HAP-1 (cell line): ENCODE results near the gene ENPP4.
"Not testable (repeated sequence)": the region's sequence is repeated elsewhere in the genome, so short reads cannot be mapped to it uniquely, and the experiment has no call there.

Source experiments
- DNase-seq, 2 experiments: peaks; one replicate each; pipeline ENCODE4 v3.0.0-alpha.2; 2016 to 2020; ENCODE audit warnings: low spot score in 2 of 2
- H3K27me3 ChIP-seq: fragments of 250-450 bp; sonication (Bioruptor Pico); 2 replicates; pipeline ENCODE4 v1.5.1; 2020; ENCODE audit warnings: low read depth, mild to moderate bottlenecking, moderate library complexity
- H3K36me3 ChIP-seq: fragments of 250-450 bp; sonication (Bioruptor Pico); replicated peaks from 2 replicates; pipeline ENCODE4 v1.5.1; 2020; ENCODE audit warnings: mild to moderate bottlenecking
- H3K4me1 ChIP-seq: fragments of 250-450 bp; sonication (Bioruptor Pico); 2 replicates; pipeline ENCODE4 v1.5.1; 2020; ENCODE audit warnings: mild to moderate bottlenecking
- H3K4me3 ChIP-seq: fragments of 250-450 bp; sonication (Bioruptor Pico); 2 replicates; pipeline ENCODE4 v1.5.1; 2020; ENCODE audit warnings: mild to moderate bottlenecking, moderate library complexity
- H3K9me3 ChIP-seq: fragments of 250-450 bp; sonication (Bioruptor Pico); 2 replicates; pipeline ENCODE4 v1.5.1; 2020; ENCODE audit warnings: mild to moderate bottlenecking, moderate library complexity
- in situ Hi-C: fragments of 300-500 bp; cut with MboI; formaldehyde crosslinking; loops from 3 replicates; pipeline ENCODE4 v1.14.3; 2020; ENCODE audit warnings: low sequenced_read_pairs, inconsistent platforms, mixed read lengths

The ENPP4 gene

GRCh38 chr6:46144270-46144669, 14.5 kb downstream of the ENPP4 start:
- H3K9me3 ChIP-seq, result no peaks in the 10 kb centered on the region
- peaks cover 7% of the 10 kb centered on the region for H3K4me1 ChIP-seq
- no peaks in the 10 kb centered on the region for H3K27me3 ChIP-seq
- no peaks in the 10 kb centered on the region for H3K36me3 ChIP-seq
- no peak for DNase-seq
- in situ Hi-C loops, result no loop called here
- no peak overlapping the region for H3K4me3 ChIP-seq

GRCh38 chr6:46149066-46149465, 19.3 kb downstream of the ENPP4 start:
- H3K27me3 ChIP-seq, H3K36me3 ChIP-seq, DNase-seq, H3K4me3 ChIP-seq, in situ Hi-C loops, H3K9me3 ChIP-seq, H3K4me1 ChIP-seq: not testable (repeated sequence)

GRCh38 chr6:46156701-46157100, 26.9 kb downstream of the ENPP4 start:
- H3K27me3 ChIP-seq, result no peaks in the 10 kb centered on the region; the same call in 1 of the 2 replicates
- no peak overlapping the region for H3K4me3 ChIP-seq
- no peak for DNase-seq
- H3K4me1 ChIP-seq, result no peaks in the 10 kb centered on the region
- H3K9me3 ChIP-seq, result no peaks in the 10 kb centered on the region
- in situ Hi-C loops, result no loop called here
- H3K36me3 ChIP-seq, result no peaks in the 10 kb centered on the region

GRCh38 chr6:46159229-46159628, 29.4 kb downstream of the ENPP4 start:
- Histone ChIP-seq H3K27me3 (no peaks in the 10 kb centered on the region; the same call in 1 of the 2 replicates), H3K36me3 (no peaks in the 10 kb centered on the region), H3K4me3 (no peak overlapping the region), H3K4me1 (no peaks in the 10 kb centered on the region), H3K9me3 (no peaks in the 10 kb centered on the region)
- in situ Hi-C loops, result no loop called here
- no peak for DNase-seq

- Histone ChIP-seq H3K4me3 (no peak overlapping the region), H3K27me3 (no peaks in the 10 kb centered on the region), H3K36me3 (no peaks in the 10 kb centered on the region), H3K9me3 (no peaks in the 10 kb centered on the region), H3K4me1 (no peaks in the 10 kb centered on the region)
- no peak for DNase-seq
- in situ Hi-C loops, result no loop called here
Observed at GRCh38 chr6:46160102-46160501, 30.3 kb downstream of the ENPP4 start.

GRCh38 chr6:46170357-46171289, 40.8 kb downstream of the ENPP4 start, which contains the start of gene ENPP5:
Gene ENPP5 (minus strand): TSS chr6:46170980. CDS start chr6:46168262, 2,718 bp downstream.
- peak; percentile 54 to 87 for DNase-seq
- H3K4me1 ChIP-seq, result peaks cover 6% of the 10 kb centered on the region; the same call in 1 of the 2 replicates
- peak within 1 kb of the TSS; percentile 50 for H3K4me3 ChIP-seq
- no peaks in the 10 kb centered on the region for H3K36me3 ChIP-seq
- in situ Hi-C loops, result no loop called here
- H3K27me3 ChIP-seq, result no peaks in the 10 kb centered on the region
- H3K9me3 ChIP-seq, result no peaks in the 10 kb centered on the region

- in situ Hi-C loops, result no loop called here
Observed at GRCh38 chr6:46172176-46172575, 42.4 kb downstream of the ENPP4 start.

GRCh38 chr6:46174904-46175303, 45.1 kb downstream of the ENPP4 start:
- no peak overlapping the region for H3K4me3 ChIP-seq

More at GRCh38 chr6:46172176-46172575, 42.4 kb downstream of the ENPP4 start:
- DNase-seq, result no peak
- H3K36me3 ChIP-seq, result no peaks in the 10 kb centered on the region
- no peaks in the 10 kb centered on the region for H3K27me3 ChIP-seq
- no peaks in the 10 kb centered on the region for H3K9me3 ChIP-seq
- H3K4me1 ChIP-seq, result peaks cover 6% of the 10 kb centered on the region; the same call in 1 of the 2 replicates
- H3K4me3 ChIP-seq, result no peak overlapping the region

GRCh38 chr6:46175446-46175845, 45.7 kb downstream of the ENPP4 start:
- in situ Hi-C loops, result no loop called here
- DNase-seq, result no peak
- Histone ChIP-seq H3K4me3 (no peak overlapping the region), H3K4me1 (no peaks in the 10 kb centered on the region), H3K9me3 (no peaks in the 10 kb centered on the region), H3K27me3 (no peaks in the 10 kb centered on the region), H3K36me3 (no peaks in the 10 kb centered on the region)

More at GRCh38 chr6:46174904-46175303, 45.1 kb downstream of the ENPP4 start:
- in situ Hi-C loops, result no loop called here
- H3K4me1 ChIP-seq, result peaks cover 3% of the 10 kb centered on the region; the same call in 1 of the 2 replicates
- no peaks in the 10 kb centered on the region for H3K27me3 ChIP-seq
- no peak for DNase-seq
- H3K36me3 ChIP-seq, result no peaks in the 10 kb centered on the region
- no peaks in the 10 kb centered on the region for H3K9me3 ChIP-seq

- no peaks in the 10 kb centered on the region for H3K4me1 ChIP-seq
- no peaks in the 10 kb centered on the region for H3K9me3 ChIP-seq
- no peak overlapping the region for H3K4me3 ChIP-seq
- no peak for DNase-seq
- H3K27me3 ChIP-seq, result no peaks in the 10 kb centered on the region
- H3K36me3 ChIP-seq, result no peaks in the 10 kb centered on the region
- in situ Hi-C loops, result no loop called here
Observed at GRCh38 chr6:46175976-46176375, 46.2 kb downstream of the ENPP4 start.

GRCh38 chr6:46184114-46184513, 54.3 kb downstream of the ENPP4 start:
- Histone ChIP-seq H3K4me3 (no peak overlapping the region), H3K27me3 (peaks cover 7% of the 10 kb centered on the region), H3K4me1 (no peaks in the 10 kb centered on the region), H3K9me3 (no peaks in the 10 kb centered on the region), H3K36me3 (no peaks in the 10 kb centered on the region)
- in situ Hi-C loops, result no loop called here
- DNase-seq, result no peak

- peaks cover 7% of the 10 kb centered on the region for H3K27me3 ChIP-seq
- no peaks in the 10 kb centered on the region for H3K4me1 ChIP-seq
- DNase-seq, result no peak
- no peaks in the 10 kb centered on the region for H3K36me3 ChIP-seq
- in situ Hi-C loops, result no loop called here
- H3K4me3 ChIP-seq, result no peak overlapping the region
- H3K9me3 ChIP-seq, result no peaks in the 10 kb centered on the region
Observed at GRCh38 chr6:46186583-46186982, 56.8 kb downstream of the ENPP4 start.

GRCh38 chr6:46189726-46190125, 59.9 kb downstream of the ENPP4 start:
- Histone ChIP-seq H3K36me3 (no peaks in the 10 kb centered on the region), H3K9me3 (no peaks in the 10 kb centered on the region), H3K4me1 (no peaks in the 10 kb centered on the region), H3K27me3 (no peaks in the 10 kb centered on the region; the same call in 1 of the 2 replicates), H3K4me3 (no peak overlapping the region)
- DNase-seq, result no peak
- in situ Hi-C loops, result no loop called here

- Histone ChIP-seq H3K4me1 (no peaks in the 10 kb centered on the region), H3K27me3 (no peaks in the 10 kb centered on the region; the same call in 1 of the 2 replicates), H3K9me3 (no peaks in the 10 kb centered on the region), H3K4me3 (no peak overlapping the region), H3K36me3 (no peaks in the 10 kb centered on the region)
- no peak for DNase-seq
- in situ Hi-C loops, result no loop called here
Observed at GRCh38 chr6:46190889-46191288, 61.1 kb downstream of the ENPP4 start.
